Vagina (tissue), 2 donors: ENCODE data around the gene KLLN.
"Not testable (repeated sequence)": the region's sequence is repeated elsewhere in the genome, so short reads cannot be mapped to it uniquely, and the experiment has no call there.

Source experiments
- POLR2A ChIP-seq, 2 donors: fragments of 450-650 bp; IDR thresholded peaks; one replicate each; pipeline ENCODE4 v1.6.1; 2017; ENCODE audit warnings: antibody characterized with exemption in 2 of 2, mild to moderate bottlenecking in 2 of 2, moderate library complexity in 2 of 2
- TF ChIP-seq, protein P1 (sequence below), 3 experiments: fragments of 450-650 bp in 2 of 3; fragments of 200-600 bp in 1 of 3; sonication (generic) in 1 of 3; IDR thresholded peaks; one replicate each; pipeline ENCODE4 v1.5.1; 2017 to 2019; ENCODE audit warnings: antibody characterized with exemption in 3 of 3, mild to moderate bottlenecking in 2 of 3, moderate library complexity in 2 of 3

DNA sequence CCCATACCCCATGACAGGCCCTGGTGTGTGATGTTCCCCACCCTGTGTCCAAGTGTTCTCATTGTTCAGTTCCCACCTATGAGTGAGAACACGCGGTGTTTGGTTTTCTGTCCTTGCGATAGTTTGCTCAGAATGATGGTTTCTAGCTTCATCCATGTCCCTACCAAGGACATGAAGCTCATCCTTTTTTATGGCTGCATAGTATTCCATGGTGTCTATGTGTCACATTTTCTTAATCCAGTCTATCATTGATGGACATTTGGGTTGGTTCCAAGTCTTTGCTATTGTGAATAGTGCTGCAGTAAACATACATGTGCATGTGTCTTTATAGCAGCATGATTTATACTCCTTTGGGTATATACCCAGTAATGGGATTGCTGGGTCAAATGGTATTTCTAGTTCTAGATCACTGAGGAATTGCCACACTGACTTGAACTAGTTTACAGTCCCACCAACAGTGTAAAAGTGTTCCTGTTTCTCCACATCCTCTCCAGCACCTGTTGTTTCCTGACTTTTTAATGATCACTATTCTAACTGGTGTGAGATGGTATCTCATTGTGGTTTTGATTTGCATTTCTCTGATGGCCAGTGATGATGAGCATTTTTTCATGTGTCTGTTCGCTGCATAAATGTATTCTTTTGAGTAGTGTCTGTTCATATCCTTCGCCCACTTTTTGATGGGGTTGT lies 18.2 kb upstream of the KLLN start:
- TF ChIP-seq POLR2A (IDR thresholded peaks at IDR 0.05) = not testable (repeated sequence)
- TF ChIP-seq, protein P1, sequence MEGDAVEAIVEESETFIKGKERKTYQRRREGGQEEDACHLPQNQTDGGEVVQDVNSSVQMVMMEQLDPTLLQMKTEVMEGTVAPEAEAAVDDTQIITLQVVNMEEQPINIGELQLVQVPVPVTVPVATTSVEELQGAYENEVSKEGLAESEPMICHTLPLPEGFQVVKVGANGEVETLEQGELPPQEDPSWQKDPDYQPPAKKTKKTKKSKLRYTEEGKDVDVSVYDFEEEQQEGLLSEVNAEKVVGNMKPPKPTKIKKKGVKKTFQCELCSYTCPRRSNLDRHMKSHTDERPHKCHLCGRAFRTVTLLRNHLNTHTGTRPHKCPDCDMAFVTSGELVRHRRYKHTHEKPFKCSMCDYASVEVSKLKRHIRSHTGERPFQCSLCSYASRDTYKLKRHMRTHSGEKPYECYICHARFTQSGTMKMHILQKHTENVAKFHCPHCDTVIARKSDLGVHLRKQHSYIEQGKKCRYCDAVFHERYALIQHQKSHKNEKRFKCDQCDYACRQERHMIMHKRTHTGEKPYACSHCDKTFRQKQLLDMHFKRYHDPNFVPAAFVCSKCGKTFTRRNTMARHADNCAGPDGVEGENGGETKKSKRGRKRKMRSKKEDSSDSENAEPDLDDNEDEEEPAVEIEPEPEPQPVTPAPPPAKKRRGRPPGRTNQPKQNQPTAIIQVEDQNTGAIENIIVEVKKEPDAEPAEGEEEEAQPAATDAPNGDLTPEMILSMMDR (IDR thresholded peaks at IDR 0.05) = not testable (repeated sequence)
